CD1c-positive myeloid dendritic cell (primary cell): Measurements from ENCODE around the gene C6orf118.

Experiments used
- DNase-seq: peaks from one replicate; pipeline ENCODE4 v3.0.0-alpha.2; 2016; ENCODE audit errors: extremely low spot score

The C6orf118 gene

GRCh38 chr6:165308926-165309731 lies at the start of gene C6orf118:
TSS of gene C6orf118 (minus strand) at chr6:165309605. CDS start at chr6:165309586, 19 bp downstream.
- DNase-seq = no peak

DNA sequence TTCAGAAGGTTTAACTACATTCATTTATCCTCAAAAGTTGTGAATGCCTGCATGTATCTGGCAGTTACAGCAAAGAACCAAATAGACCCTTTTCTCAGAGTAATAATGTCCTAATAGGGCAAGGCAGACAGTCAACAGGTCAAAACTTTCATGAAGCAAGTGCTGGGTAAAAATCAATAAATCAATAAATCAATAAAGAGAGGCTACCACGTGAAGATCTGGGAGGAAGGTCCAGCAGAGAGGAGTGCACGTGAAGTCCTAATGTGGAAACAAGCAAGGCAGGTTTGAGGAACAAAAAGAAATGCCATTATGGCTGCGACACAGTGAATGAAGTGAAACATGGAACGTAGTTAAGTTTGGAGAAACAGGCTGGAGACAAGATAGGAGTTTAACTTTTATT lies 36.3 kb upstream of the C6orf118 start:
- DNase-seq = no peak

- no peak for DNase-seq
Observed at GRCh38 chr6:165340532-165340931, 31.1 kb upstream of the C6orf118 start.

- DNase-seq = no peak
Observed at GRCh38 chr6:165325609-165326008, 16.2 kb upstream of the C6orf118 start.

DNA sequence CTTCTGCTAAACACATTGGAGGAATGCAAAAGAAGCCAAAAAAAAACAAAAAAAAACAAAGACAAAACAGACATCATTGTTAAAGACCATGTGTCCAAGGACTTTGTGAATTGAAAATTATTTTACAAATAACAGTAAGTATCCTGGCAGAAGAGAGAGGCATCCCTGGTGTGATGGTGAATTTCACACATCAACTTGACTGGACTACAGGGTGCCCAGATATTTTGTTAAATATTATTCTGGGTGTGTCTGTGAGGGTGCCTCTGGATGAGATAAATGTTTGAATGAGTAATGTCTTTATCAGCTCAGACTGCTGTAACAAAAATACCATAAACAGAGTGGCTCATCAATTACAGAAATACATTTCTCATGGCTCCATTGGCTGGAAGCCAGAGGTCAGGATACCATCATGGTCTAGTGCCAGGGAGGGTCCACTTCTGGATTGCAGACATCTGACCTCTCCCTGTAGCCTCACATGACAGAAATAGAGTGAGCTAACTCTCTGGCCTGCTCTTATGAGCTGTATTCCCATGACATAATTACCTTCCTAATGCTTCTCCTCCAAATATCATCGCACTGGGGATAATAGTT lies 12.2 kb upstream of the C6orf118 start:
- DNase-seq = no peak

DNA sequence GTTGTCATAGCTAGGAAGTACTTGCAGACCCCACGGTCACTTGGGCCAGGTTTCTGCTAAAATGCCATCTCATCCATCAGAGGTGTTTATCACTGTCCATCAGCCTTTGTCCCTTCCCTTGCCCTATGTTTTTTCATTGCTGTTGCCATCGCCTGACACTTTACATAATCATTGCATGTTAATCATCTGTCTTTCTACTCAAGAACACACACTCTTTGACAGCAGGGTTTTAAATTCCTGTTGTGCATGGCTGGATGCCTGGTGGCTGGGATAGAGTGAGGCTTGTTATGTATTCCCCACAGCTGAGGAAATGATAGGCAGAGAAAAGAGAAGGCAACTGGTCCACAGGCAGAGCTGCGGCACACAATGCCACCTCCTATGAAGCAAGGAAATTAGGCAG lies 11.7 kb upstream of the C6orf118 start:
- DNase-seq = no peak

DNA sequence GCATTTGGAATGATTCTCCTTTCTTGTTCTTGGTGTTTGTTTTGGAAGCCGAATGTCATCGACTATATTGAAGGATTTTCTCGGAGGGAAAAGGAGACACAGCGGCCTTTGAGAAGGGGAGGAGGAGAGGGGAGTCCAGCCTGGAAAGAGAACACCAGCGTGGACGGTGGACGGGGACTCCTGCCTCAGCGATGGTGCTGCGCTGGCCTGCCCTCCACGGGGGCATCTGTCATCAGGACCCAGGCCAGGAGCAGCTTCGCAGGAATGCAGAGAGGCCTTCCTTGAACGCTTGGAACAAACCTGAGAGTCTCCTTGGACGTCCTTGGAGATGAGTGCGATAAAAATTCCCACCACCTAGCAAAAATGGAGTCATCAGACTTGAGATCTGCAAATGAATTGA lies 8.3 kb upstream of the C6orf118 start:
- DNase-seq = no peak

DNA sequence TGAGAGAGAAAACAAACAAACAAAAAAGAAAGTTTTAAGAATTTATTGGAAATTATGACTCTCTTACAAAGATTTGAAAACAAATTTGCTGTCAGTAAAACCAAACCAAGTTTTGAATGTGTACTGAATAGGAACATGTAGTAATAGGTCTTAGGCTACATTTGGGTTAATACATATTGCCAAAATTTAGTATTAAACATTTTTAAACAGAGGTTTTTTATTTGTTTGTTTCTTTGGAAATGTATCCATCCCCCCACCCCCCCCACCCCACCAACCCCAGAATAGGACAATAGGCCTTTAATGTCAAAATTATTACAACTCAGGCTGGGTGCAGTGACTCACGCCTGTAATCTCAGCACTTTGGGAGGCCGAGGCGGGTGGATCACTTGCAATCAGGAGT lies 2.5 kb downstream of the C6orf118 start:
- DNase-seq = no peak

DNA sequence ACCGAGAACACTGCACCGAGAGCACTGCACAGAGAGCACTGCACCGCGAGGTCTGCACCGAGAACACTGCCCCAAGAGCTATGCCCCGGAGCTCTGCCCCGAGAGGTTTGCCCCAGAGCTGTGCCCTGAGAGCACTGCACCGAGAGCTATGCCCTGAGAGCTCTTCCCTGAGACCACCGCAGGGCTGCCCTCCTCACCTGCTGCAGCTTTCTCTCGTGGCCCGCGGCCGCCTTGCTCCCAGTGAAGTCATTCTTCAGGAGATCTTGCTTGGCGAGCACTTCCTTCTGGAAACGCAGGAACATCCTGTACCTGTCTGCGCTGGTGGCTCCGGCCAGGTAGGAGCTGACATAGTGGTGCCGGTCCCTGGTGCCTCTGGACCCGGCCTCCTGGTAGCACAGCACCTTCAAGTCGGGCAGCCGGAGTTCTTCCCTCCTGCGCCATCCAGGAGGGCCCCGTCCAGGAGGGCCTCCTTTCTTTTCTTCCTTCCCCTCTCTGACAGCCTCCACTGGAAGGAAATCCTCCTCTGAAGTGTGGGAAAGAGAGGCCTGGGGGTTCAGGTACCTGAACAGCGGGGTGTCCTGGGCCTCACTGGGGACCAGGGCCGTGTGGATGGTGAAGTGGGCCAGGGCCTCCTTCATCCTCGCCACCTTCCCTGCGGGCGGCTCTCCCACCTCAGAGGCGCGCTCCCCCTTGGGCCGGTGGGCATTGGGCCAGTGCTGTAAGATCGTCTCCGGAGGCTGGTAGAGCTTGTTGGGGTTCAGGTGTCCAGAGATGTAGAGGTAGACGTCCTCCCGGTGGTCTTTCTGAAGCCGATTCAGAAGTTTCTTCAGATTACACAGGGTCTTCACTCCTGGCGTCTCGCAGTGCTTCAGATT lies 7.8 kb downstream of the C6orf118 start:
- no peak for DNase-seq

- no peak for DNase-seq
Observed at GRCh38 chr6:165300422-165300936, 8.9 kb downstream of the C6orf118 start.

GRCh38 chr6:165298875-165299274 lies 10.5 kb downstream of the C6orf118 start:
- no peak for DNase-seq

DNA sequence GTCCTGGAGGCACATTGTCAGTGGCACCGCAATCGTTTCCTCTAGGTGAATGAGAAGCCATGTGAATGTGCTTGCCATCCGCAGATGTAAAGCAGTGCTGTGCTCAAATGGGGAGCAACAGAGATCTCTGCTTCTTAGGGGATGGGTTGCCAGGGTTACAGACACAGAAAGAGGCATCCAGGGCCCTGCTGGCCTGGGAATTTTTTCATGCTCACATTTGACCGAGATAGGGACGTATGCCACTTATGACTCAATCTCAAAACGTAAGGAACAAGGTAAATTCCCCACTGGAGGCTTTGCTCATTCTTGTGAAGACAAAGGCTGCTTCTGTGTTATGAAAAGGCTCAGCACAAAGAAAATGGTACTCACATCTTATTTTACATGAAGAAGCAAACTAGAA lies 11.0 kb downstream of the C6orf118 start:
- DNase-seq = no peak

- DNase-seq = no peak
Observed at GRCh38 chr6:165292657-165293056, 16.7 kb downstream of the C6orf118 start.

- no peak for DNase-seq
Observed at GRCh38 chr6:165274611-165275010, 34.8 kb downstream of the C6orf118 start.

GRCh38 chr6:165272585-165272984 lies 36.8 kb downstream of the C6orf118 start:
- no peak for DNase-seq

- no peak for DNase-seq
Observed at GRCh38 chr6:165268987-165269386, 40.4 kb downstream of the C6orf118 start.

GRCh38 chr6:165266621-165267020 lies 42.8 kb downstream of the C6orf118 start:
- DNase-seq = no peak

DNA sequence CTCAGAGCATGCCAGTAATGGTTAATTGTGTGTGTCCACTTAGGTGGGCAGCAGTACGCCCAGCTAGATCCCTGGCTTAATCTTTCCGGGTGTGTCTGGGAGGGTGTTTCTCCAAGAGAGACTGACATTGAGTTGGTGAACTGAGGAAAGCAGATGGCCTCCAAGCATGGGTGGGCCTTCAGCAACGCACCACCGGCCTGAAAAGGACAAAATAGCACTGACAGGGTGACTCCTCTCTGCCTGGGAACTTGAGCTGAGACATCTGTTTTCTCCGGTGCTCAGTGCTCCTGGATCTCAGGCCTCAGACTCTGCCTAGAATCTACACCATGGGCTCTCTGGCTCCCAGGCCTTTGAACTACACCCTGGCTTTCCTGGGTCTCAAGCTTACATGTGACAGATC lies 43.2 kb downstream of the C6orf118 start:
- no peak for DNase-seq

DNA sequence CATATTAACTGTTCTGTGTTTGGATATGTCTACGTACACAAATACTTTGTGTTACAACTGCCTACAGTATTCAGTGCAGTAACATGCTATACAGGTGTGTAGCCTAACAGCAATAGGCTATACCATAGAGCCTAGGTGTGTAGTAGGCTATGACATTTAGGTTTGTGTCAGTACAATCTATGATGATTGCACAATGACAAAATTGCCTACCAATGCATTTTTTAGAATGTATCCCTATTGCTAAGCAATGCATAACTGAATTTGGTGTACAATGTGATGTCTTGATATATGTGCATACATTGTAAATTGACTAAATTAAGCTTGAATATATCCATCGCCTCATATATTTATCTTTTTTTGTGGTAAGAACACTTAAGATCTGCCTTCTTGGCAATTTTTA lies 48.9 kb downstream of the C6orf118 start:
- DNase-seq = no peak

- no peak for DNase-seq
Observed at GRCh38 chr6:165249808-165250207, 59.6 kb downstream of the C6orf118 start.

- DNase-seq = no peak
Observed at GRCh38 chr6:165245701-165246100, 63.7 kb downstream of the C6orf118 start.

DNA sequence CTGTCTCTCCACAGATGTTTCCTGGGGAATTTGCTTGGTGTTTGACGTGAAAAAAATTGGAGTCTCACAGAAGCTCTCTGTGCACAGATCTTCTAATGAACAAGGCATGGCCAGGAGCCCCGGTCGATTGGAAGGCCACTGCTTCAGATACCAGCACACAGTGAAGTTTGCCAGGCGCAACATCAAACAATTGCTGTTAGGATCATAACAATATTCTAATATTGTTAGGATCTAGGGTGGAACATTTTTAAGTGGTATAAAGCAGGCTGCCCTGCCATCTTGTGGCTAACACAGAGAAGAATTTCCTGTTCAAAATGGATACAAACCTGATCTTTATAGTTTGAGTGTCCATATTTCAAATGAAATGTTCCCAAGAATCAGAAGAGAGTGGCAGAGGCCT lies 64.1 kb downstream of the C6orf118 start:
- DNase-seq = no peak
